AG10803 (cell line): ENCODE results near the gene NFIL3.

Experiments used
- DNase-seq: peaks from one replicate; pipeline ENCODE4 v3.0.0; 2010; ENCODE audit warnings: low read depth
- H3K4me3 ChIP-seq: 2 replicates; pipeline ENCODE4 v1.5.1; 2011; ENCODE audit warnings: mild to moderate bottlenecking, low read length, control low read depth
- TF ChIP-seq, protein P1 (sequence below): conservative IDR thresholded peaks from 2 replicates; pipeline ENCODE4 v1.5.1; 2011; ENCODE audit warnings: mild to moderate bottlenecking, low read length, control low read depth, inconsistent platforms

Gene NFIL3

GRCh38 chr9:91421971-91422757 is 1.5 kb downstream of the NFIL3 start:
- peak; percentile 62 for DNase-seq
- H3K4me3 ChIP-seq, result peak overlapping the region; percentile 88
- TF ChIP-seq, protein P1, sequence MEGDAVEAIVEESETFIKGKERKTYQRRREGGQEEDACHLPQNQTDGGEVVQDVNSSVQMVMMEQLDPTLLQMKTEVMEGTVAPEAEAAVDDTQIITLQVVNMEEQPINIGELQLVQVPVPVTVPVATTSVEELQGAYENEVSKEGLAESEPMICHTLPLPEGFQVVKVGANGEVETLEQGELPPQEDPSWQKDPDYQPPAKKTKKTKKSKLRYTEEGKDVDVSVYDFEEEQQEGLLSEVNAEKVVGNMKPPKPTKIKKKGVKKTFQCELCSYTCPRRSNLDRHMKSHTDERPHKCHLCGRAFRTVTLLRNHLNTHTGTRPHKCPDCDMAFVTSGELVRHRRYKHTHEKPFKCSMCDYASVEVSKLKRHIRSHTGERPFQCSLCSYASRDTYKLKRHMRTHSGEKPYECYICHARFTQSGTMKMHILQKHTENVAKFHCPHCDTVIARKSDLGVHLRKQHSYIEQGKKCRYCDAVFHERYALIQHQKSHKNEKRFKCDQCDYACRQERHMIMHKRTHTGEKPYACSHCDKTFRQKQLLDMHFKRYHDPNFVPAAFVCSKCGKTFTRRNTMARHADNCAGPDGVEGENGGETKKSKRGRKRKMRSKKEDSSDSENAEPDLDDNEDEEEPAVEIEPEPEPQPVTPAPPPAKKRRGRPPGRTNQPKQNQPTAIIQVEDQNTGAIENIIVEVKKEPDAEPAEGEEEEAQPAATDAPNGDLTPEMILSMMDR, result no peak

DNA sequence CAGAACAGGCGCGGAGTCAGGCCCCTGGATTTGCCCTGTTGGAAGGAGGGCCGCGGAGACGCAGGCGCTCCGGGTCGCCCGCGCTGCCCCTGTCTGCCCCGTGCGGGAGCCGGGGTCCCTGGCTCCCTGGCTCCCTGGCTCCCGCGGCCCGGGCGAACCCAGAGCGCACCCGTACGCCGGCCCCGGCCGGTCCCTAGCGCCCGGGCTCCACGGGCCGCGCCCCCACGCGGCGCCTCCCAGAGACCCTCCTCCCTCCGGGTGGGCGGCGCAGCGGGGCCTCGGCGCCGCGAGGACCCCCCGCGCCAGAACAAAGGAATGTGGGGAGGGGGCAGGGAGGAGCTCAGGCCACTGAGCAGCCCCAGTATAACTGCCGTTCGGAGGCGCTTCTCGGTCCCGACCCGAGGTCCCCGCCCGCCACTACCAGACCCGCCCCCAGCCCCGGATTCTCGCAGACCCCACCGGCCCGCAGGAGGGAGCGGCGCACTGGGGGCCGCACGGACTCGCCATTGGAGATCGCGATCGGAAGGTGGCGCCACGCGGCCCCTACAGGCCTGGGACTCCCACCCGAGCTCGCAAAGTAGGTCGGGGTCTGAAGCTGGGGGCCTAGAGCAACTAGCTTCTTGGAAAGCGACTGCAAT is 2.4 kb downstream of the NFIL3 start:
- TF ChIP-seq, protein P1, result peak; percentile 49
- peak overlapping the region; percentile 88 for H3K4me3 ChIP-seq
- DNase-seq, result peak; percentile 41

DNA sequence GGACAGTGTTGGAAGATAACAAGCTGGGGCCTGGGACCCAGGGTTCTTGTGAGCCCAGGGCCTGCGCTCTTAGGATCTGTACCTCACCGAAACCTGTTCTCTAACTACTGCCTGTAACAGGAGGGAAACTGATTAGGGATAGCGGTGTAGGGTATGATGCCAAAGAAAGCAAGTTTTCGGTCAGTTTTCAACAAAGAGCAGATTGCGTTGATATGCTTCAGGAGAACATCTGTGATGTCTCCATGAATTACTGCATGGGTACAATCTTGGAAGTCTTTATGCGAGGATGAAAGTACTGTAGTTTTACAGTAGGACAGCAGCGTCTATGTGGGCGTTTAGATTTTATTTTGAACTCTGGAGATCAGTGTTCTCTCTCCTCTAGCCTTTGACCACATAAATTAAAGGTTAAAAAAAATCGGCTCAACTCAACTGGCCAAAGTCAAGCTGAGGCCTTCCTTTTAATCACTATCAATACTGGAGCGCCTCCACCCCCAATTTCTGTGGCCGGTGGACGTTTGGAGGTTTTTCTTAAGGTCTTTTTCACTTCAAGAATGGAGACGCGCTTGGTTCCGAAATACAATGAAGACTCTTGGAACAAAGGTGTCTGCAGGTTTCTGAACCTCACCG is 3.0 kb downstream of the NFIL3 start:
- TF ChIP-seq, protein P1, result no peak
- peak; percentile 24 for DNase-seq
- H3K4me3 ChIP-seq, result peak overlapping the region; percentile 88

- TF ChIP-seq, protein P1, result no peak
- peak; percentile 95 for DNase-seq
- peak overlapping the region; percentile 2 for H3K4me3 ChIP-seq
Observed at GRCh38 chr9:91419222-91420191, 4.1 kb downstream of the NFIL3 start.

- TF ChIP-seq, protein P1, result no peak
- H3K4me3 ChIP-seq, result no peak overlapping the region
- DNase-seq, result no peak
Observed at GRCh38 chr9:91418215-91418610, 5.4 kb downstream of the NFIL3 start.

DNA sequence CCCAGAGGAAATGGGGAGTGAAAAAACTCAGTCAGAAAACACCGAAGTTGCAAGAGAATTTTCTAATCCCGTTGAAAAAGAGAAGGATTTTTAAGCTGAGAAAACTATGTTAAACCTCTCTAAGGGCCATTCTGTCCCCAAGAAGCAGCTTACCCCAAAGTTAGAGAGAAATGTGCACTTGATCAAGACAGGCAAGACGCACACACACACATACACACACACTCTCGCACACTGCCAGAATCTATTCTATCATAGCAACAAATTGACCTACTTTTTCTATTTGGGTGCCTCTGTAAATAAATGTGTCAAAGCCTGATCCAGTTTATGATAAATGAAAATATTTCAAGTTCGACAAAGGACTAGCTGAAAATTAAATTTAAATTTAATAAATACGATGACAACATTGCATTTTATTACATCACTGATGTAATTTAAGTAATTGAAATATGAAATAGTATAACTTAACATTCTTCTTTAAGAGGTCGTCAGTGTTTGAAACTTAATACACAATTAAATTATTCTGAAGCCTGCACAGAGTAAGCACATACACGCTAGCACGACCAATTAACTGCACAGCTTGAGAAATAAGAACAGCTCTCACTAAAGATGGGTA is 5.9 kb downstream of the NFIL3 start:
- DNase-seq, result peak; percentile 38
- TF ChIP-seq, protein P1, result no peak
- no peak overlapping the region for H3K4me3 ChIP-seq
